Inflammatory macrophage treated with lipopolysaccharide for 4 hours (primary cell): ENCODE measurements around the gene STRN3.
"Not testable (repeated sequence)": the region's sequence is repeated elsewhere in the genome, so short reads cannot be mapped to it uniquely, and the experiment has no call there.

ENCODE experiments used
- DNase-seq: peaks from one replicate; pipeline ENCODE4 v3.0.0-alpha.2; 2020

Gene STRN3

GRCh38 chr14:30966415-30967363 lies 59.5 kb downstream of the STRN3 start:
- no peak for DNase-seq

GRCh38 chr14:30965861-30966260 lies 60.3 kb downstream of the STRN3 start:
- DNase-seq, result not testable (repeated sequence)

- DNase-seq, result not testable (repeated sequence)
Measured at GRCh38 chr14:30962537-30962936, 63.6 kb downstream of the STRN3 start.

GRCh38 chr14:30961330-30961729 lies 64.8 kb downstream of the STRN3 start:
- DNase-seq, result no peak

GRCh38 chr14:30960216-30960615 lies 66.0 kb downstream of the STRN3 start:
- peak; percentile 29 for DNase-seq

GRCh38 chr14:30958555-30959407 lies 67.4 kb downstream of the STRN3 start:
- DNase-seq, result no peak

GRCh38 chr14:30957813-30958370 lies 68.3 kb downstream of the STRN3 start:
- DNase-seq, result no peak

- no peak for DNase-seq
Measured at GRCh38 chr14:30949651-30950050, 76.5 kb downstream of the STRN3 start.

- DNase-seq, result no peak
Measured at GRCh38 chr14:30943694-30944093, 82.5 kb downstream of the STRN3 start.

- DNase-seq, result no peak
Measured at GRCh38 chr14:30940886-30941285, 85.3 kb downstream of the STRN3 start.

GRCh38 chr14:30938617-30939016 lies 87.6 kb downstream of the STRN3 start:
- DNase-seq, result no peak

GRCh38 chr14:30935445-30935844 lies 90.7 kb downstream of the STRN3 start:
- DNase-seq, result no peak

GRCh38 chr14:30933937-30934336 lies 92.2 kb downstream of the STRN3 start:
- DNase-seq, result not testable (repeated sequence)

GRCh38 chr14:30928462-30928861 lies 97.7 kb downstream of the STRN3 start:
- no peak for DNase-seq

- no peak for DNase-seq
Measured at GRCh38 chr14:30925254-30925653, 100.9 kb downstream of the STRN3 start.

GRCh38 chr14:30921788-30922187 lies 104.4 kb downstream of the STRN3 start:
- no peak for DNase-seq

- peak; percentile 24 for DNase-seq
Measured at GRCh38 chr14:30921305-30921704, 104.9 kb downstream of the STRN3 start.

- no peak for DNase-seq
Measured at GRCh38 chr14:30915596-30915995, 110.6 kb downstream of the STRN3 start.

GRCh38 chr14:30914812-30915211 lies 111.4 kb downstream of the STRN3 start:
- no peak for DNase-seq

- no peak for DNase-seq
Measured at GRCh38 chr14:30908826-30909225, 117.4 kb downstream of the STRN3 start.

GRCh38 chr14:30907659-30908057 lies 118.5 kb downstream of the STRN3 start:
- DNase-seq, result no peak

GRCh38 chr14:30906752-30907658 lies 119.2 kb downstream of the STRN3 start:
- no peak for DNase-seq
